Activated CD8-positive, alpha-beta memory T cell treated with anti-CD3 and anti-CD28 coated beads, Interleukin-2, amount 10 ng/mL, durations not matched to agents 7 days and 5 days (primary cell): ENCODE results near the gene XXYLT1. TPM values are rescaled to one million over a fixed set of nuclear protein-coding genes. Genes with fewer than 3 reads are reported as not detected.
"Not testable (repeated sequence)": the region's sequence is repeated elsewhere in the genome, so short reads cannot be mapped to it uniquely, and the experiment has no call there.

Experiments
- ATAC-seq: fragments of 150-1000 bp; cut with Tn5 transposase; one replicate; pipeline ENCODE4 v1.10.0; 2021; ENCODE audit warnings: moderate library complexity
- CTCF ChIA-PET: fragments of 350-600 bp; sonication (Branson Sonifier 250); formaldehyde crosslinking; loops from one replicate; lab custom pipeline; 2021; ENCODE audit warnings: antibody characterized with exemption; lab: Charles Lee
- DNase-seq: peaks from one replicate; pipeline ENCODE4 v3.0.0-alpha.2; 2020
- H3K27ac Mint-ChIP-seq: one replicate; pipeline ENCODE4 v1.8.0; 2021; ENCODE audit warnings: mild to moderate bottlenecking, mixed read lengths
- H3K27me3 Mint-ChIP-seq: one replicate; pipeline ENCODE4 v1.8.0; 2021; ENCODE audit warnings: mixed read lengths
- H3K36me3 Mint-ChIP-seq: one replicate; pipeline ENCODE4 v1.8.0; 2021; ENCODE audit warnings: mild to moderate bottlenecking, mixed read lengths
- H3K4me1 Mint-ChIP-seq: one replicate; pipeline ENCODE4 v1.8.0; 2021; ENCODE audit warnings: mixed read lengths
- H3K4me3 Mint-ChIP-seq: one replicate; pipeline ENCODE4 v1.8.0; 2021; ENCODE audit warnings: mild to moderate bottlenecking, moderate library complexity, mixed read lengths
- H3K9me3 Mint-ChIP-seq: one replicate; pipeline ENCODE4 v1.8.0; 2022; ENCODE audit warnings: low read depth, mixed read lengths
- total RNA-seq, 2 experiments: library from RNA; stranded (reverse); gene quantifications; one replicate each; pipeline ENCODE4 v1.2.3, GENCODE V29; 2021

The XXYLT1 gene
- total RNA-seq, 2 experiments from 2014 or later = 7.2 to 9.2 TPM

GRCh38 chr3:195062866-195063540, 208.0 kb downstream of the XXYLT1 start:
- Mint-ChIP-seq H3K4me3 (no peak overlapping the region), H3K9me3 (no peaks in the 10 kb centered on the region), H3K36me3 (no peaks in the 10 kb centered on the region), H3K27ac (no peak overlapping the region), H3K27me3 (no peaks in the 10 kb centered on the region), H3K4me1 (no peaks in the 10 kb centered on the region)
- ATAC-seq = no peak
- DNase-seq = no peak
- CTCF ChIA-PET = interaction anchor here (1.2 kb wide), 1 partner anchor 44 kb away, joined by 3 read pairs; no protein-coding TSS in a partner anchor

- no peaks in the 10 kb centered on the region for H3K36me3 Mint-ChIP-seq
- no peak overlapping the region for H3K4me3 Mint-ChIP-seq
- H3K27ac Mint-ChIP-seq = no peak overlapping the region
- H3K27me3 Mint-ChIP-seq = no peaks in the 10 kb centered on the region
- CTCF ChIA-PET = no interaction called here
- no peaks in the 10 kb centered on the region for H3K4me1 Mint-ChIP-seq
- ATAC-seq = no peak
- no peaks in the 10 kb centered on the region for H3K9me3 Mint-ChIP-seq
- no peak for DNase-seq
Measured at GRCh38 chr3:195061756-195062655, 209.0 kb downstream of the XXYLT1 start.

- ATAC-seq = no peak
- H3K27ac Mint-ChIP-seq = no peak overlapping the region
Measured at GRCh38 chr3:195060531-195061291, 210.2 kb downstream of the XXYLT1 start.

GRCh38 chr3:195060217-195060481, 210.8 kb downstream of the XXYLT1 start:
- CTCF ChIA-PET = no interaction called here
- H3K27ac Mint-ChIP-seq = no peak overlapping the region
- H3K4me3 Mint-ChIP-seq = no peak overlapping the region
- DNase-seq = no peak
- H3K9me3 Mint-ChIP-seq = no peaks in the 10 kb centered on the region
- H3K27me3 Mint-ChIP-seq = no peaks in the 10 kb centered on the region
- no peak for ATAC-seq
- H3K4me1 Mint-ChIP-seq = no peaks in the 10 kb centered on the region
- no peaks in the 10 kb centered on the region for H3K36me3 Mint-ChIP-seq

More at GRCh38 chr3:195060531-195061291, 210.2 kb downstream of the XXYLT1 start:
- no peaks in the 10 kb centered on the region for H3K36me3 Mint-ChIP-seq
- no peaks in the 10 kb centered on the region for H3K9me3 Mint-ChIP-seq
- CTCF ChIA-PET = no interaction called here
- H3K4me1 Mint-ChIP-seq = no peaks in the 10 kb centered on the region
- DNase-seq = no peak
- H3K4me3 Mint-ChIP-seq = no peak overlapping the region
- no peaks in the 10 kb centered on the region for H3K27me3 Mint-ChIP-seq

- H3K36me3 Mint-ChIP-seq = no peaks in the 10 kb centered on the region
- CTCF ChIA-PET = no interaction called here
- no peak for ATAC-seq
Measured at GRCh38 chr3:195059471-195060216, 211.3 kb downstream of the XXYLT1 start.

GRCh38 chr3:195059006-195059350, 212.0 kb downstream of the XXYLT1 start:
- DNase-seq (no peak), ATAC-seq (no peak)
- Mint-ChIP-seq H3K4me3 (no peak overlapping the region), H3K27ac (no peak overlapping the region), H3K4me1 (no peaks in the 10 kb centered on the region), H3K9me3 (no peaks in the 10 kb centered on the region), H3K27me3 (peaks cover under 1% of the 10 kb centered on the region), H3K36me3 (no peaks in the 10 kb centered on the region)
- CTCF ChIA-PET = no interaction called here

More at GRCh38 chr3:195059471-195060216, 211.3 kb downstream of the XXYLT1 start:
- Mint-ChIP-seq H3K9me3 (no peaks in the 10 kb centered on the region), H3K4me1 (no peaks in the 10 kb centered on the region), H3K27me3 (no peaks in the 10 kb centered on the region), H3K4me3 (no peak overlapping the region), H3K27ac (no peak overlapping the region)
- no peak for DNase-seq

GRCh38 chr3:195058336-195059005, 212.5 kb downstream of the XXYLT1 start:
- CTCF ChIA-PET = no interaction called here
- Mint-ChIP-seq H3K27me3 (peaks cover 3% of the 10 kb centered on the region), H3K27ac (no peak overlapping the region), H3K9me3 (no peaks in the 10 kb centered on the region), H3K36me3 (no peaks in the 10 kb centered on the region), H3K4me3 (no peak overlapping the region), H3K4me1 (no peaks in the 10 kb centered on the region)
- no peak for DNase-seq
- no peak for ATAC-seq

GRCh38 chr3:195057716-195058115, 213.2 kb downstream of the XXYLT1 start:
- no peaks in the 10 kb centered on the region for H3K36me3 Mint-ChIP-seq
- DNase-seq (no peak), ATAC-seq (no peak)
- no peaks in the 10 kb centered on the region for H3K9me3 Mint-ChIP-seq
- peaks cover 7% of the 10 kb centered on the region for H3K27me3 Mint-ChIP-seq
- no peaks in the 10 kb centered on the region for H3K4me1 Mint-ChIP-seq
- H3K4me3 Mint-ChIP-seq = no peak overlapping the region
- CTCF ChIA-PET = no interaction called here
- no peak overlapping the region for H3K27ac Mint-ChIP-seq

GRCh38 chr3:195056506-195056905, 214.5 kb downstream of the XXYLT1 start:
- Mint-ChIP-seq H3K27ac (no peak overlapping the region), H3K9me3 (no peaks in the 10 kb centered on the region), H3K4me1 (no peaks in the 10 kb centered on the region), H3K27me3 (peaks cover 13% of the 10 kb centered on the region), H3K4me3 (no peak overlapping the region), H3K36me3 (no peaks in the 10 kb centered on the region)
- CTCF ChIA-PET = no interaction called here
- ATAC-seq = no peak
- DNase-seq = no peak

- Mint-ChIP-seq H3K36me3 (no peaks in the 10 kb centered on the region), H3K9me3 (no peaks in the 10 kb centered on the region), H3K27me3 (peaks cover 29% of the 10 kb centered on the region), H3K4me3 (no peak overlapping the region), H3K4me1 (no peaks in the 10 kb centered on the region), H3K27ac (no peak overlapping the region)
- DNase-seq (no peak), ATAC-seq (no peak)
- CTCF ChIA-PET = no interaction called here
Measured at GRCh38 chr3:195054311-195054710, 216.6 kb downstream of the XXYLT1 start.

- ATAC-seq (no peak), DNase-seq (no peak)
- H3K36me3 Mint-ChIP-seq = no peaks in the 10 kb centered on the region
- H3K27ac Mint-ChIP-seq = no peak overlapping the region
- CTCF ChIA-PET = no interaction called here
- peaks cover 29% of the 10 kb centered on the region for H3K27me3 Mint-ChIP-seq
- H3K4me3 Mint-ChIP-seq = no peak overlapping the region
- no peaks in the 10 kb centered on the region for H3K9me3 Mint-ChIP-seq
- no peaks in the 10 kb centered on the region for H3K4me1 Mint-ChIP-seq
Measured at GRCh38 chr3:195052939-195053338, 218.0 kb downstream of the XXYLT1 start.

GRCh38 chr3:195050296-195050695, 220.7 kb downstream of the XXYLT1 start:
- ATAC-seq, DNase-seq, H3K4me1 Mint-ChIP-seq, H3K27ac Mint-ChIP-seq, H3K36me3 Mint-ChIP-seq, H3K9me3 Mint-ChIP-seq, H3K4me3 Mint-ChIP-seq: not testable (repeated sequence)
- peaks cover 29% of the 10 kb centered on the region for H3K27me3 Mint-ChIP-seq
- CTCF ChIA-PET = interaction anchor here (0.7 kb wide), 1 partner anchor 50 kb away, joined by 3 read pairs; no protein-coding TSS in a partner anchor
